ENCODE data around the gene MDC1. TPM values are rescaled to one million over a fixed set of nuclear protein-coding genes. Genes with fewer than 3 reads are reported as not detected.

The MDC1 gene
- total RNA-seq, 1 experiment from 2014 or later: 12.4 TPM

Other genes with a start within 250 kb of the MDC1 start
- gene HLA-E, start 227.8 kb downstream of the MDC1 start, total RNA-seq (2014; rRNA removed): 133 and 149 TPM in 2 replicates
- gene GNL1, start 160.8 kb downstream of the MDC1 start, total RNA-seq (2014; rRNA removed): 51.1 TPM in 2 replicates
- 9.6 and 13.7 TPM in 2 replicates for gene PRR3, start 160.0 kb downstream of the MDC1 start, total RNA-seq (2014; rRNA removed)
- 46.6 and 69.5 TPM in 2 replicates for gene ABCF1, start 145.8 kb downstream of the MDC1 start, total RNA-seq (2014; rRNA removed)
- gene PPP1R10, start 100.0 kb downstream of the MDC1 start, total RNA-seq (2014; rRNA removed): 37.9 and 43.9 TPM in 2 replicates
- gene MRPS18B, start 99.4 kb downstream of the MDC1 start, total RNA-seq (2014; rRNA removed): 56.5 and 67.9 TPM in 2 replicates
- gene ATAT1, start 90.4 kb downstream of the MDC1 start, total RNA-seq (2014; rRNA removed): 6.0 and 6.5 TPM in 2 replicates
- gene C6orf136, start 70.1 kb downstream of the MDC1 start, total RNA-seq (2014; rRNA removed): 3.2 and 7.2 TPM in 2 replicates
- gene DHX16, start 44.3 kb downstream of the MDC1 start, total RNA-seq (2014; rRNA removed): 36.1 and 40.0 TPM in 2 replicates
- gene PPP1R18, start 30.6 kb downstream of the MDC1 start, total RNA-seq (2014; rRNA removed): 94.5 and 105 TPM in 2 replicates
- 19.9 and 27.6 TPM in 2 replicates for gene NRM, start 26.3 kb downstream of the MDC1 start, total RNA-seq (2014; rRNA removed)
- 1,379 and 1,474 TPM in 2 replicates for gene TUBB, start 3.1 kb upstream of the MDC1 start, total RNA-seq (2014; rRNA removed)
- 207 and 208 TPM in 2 replicates for gene FLOT1, start 25.4 kb upstream of the MDC1 start, total RNA-seq (2014; rRNA removed)
- 51.0 and 65.9 TPM in 2 replicates for gene IER3, start 27.3 kb upstream of the MDC1 start, total RNA-seq (2014; rRNA removed)
- gene DDR1, start 167.2 kb upstream of the MDC1 start, total RNA-seq (2014; rRNA removed): 43.1 and 47.0 TPM in 2 replicates
- gene GTF2H4, start 190.9 kb upstream of the MDC1 start, total RNA-seq (2014; rRNA removed): 9.0 and 16.2 TPM in 2 replicates
- 21.9 and 26.5 TPM in 2 replicates for gene VARS2, start 197.0 kb upstream of the MDC1 start, total RNA-seq (2014; rRNA removed)
- gene SFTA2, start 214.9 kb upstream of the MDC1 start, total RNA-seq (2014; rRNA removed): not detected in 2 replicates
- not detected in 2 replicates for gene MUCL3, start 223.7 kb upstream of the MDC1 start, total RNA-seq (2014; rRNA removed)